Measurements from ENCODE around the gene LRRC4B. TPM values are rescaled to one million over a fixed set of nuclear protein-coding genes. Genes with fewer than 3 reads are reported as not detected.

Gene LRRC4B
- total RNA-seq, 1 experiment from 2014 or later = not detected

- POLR2A ChIA-PET = no interaction called here
- no peak for TF ChIP-seq CTCF (IDR thresholded peaks at IDR 0.05; ENCODE audit: unreplicated experiment)
- DNase-seq (ENCODE audit: unreplicated experiment) = no peak
- peaks cover 46% of the 10 kb centered on the region for H3K27me3 Mint-ChIP-seq (ENCODE audit: insufficient read depth, unreplicated experiment)
- no peaks in the 10 kb centered on the region for H3K9me3 Mint-ChIP-seq (ENCODE audit: unreplicated experiment)
- H3K4me3 Mint-ChIP-seq (ENCODE audit: unreplicated experiment) = no peak overlapping the region
- H3K36me3 Mint-ChIP-seq (ENCODE audit: insufficient read depth, unreplicated experiment) = no peaks in the 10 kb centered on the region
- no peak overlapping the region for H3K27ac Mint-ChIP-seq (ENCODE audit: low read depth, unreplicated experiment)
- no TSS peak for BruUV-seq (replicated peaks)
- intact Hi-C loops (cut with micrococcal nuclease) = no loop called here
- H3K4me1 Mint-ChIP-seq (ENCODE audit: insufficient read depth, unreplicated experiment) = no peaks in the 10 kb centered on the region
- CTCF ChIA-PET = no interaction called here
Measured at GRCh38 chr19:50562329-50562728, 5.9 kb downstream of the LRRC4B start.

GRCh38 chr19:50559636-50560035 is 8.6 kb downstream of the LRRC4B start:
- no peak overlapping the region for H3K4me3 Mint-ChIP-seq (ENCODE audit: unreplicated experiment)
- peaks cover 42% of the 10 kb centered on the region for H3K27me3 Mint-ChIP-seq (ENCODE audit: insufficient read depth, unreplicated experiment)
- intact Hi-C loops (cut with micrococcal nuclease) = loop anchor here (5.0 kb wide), 1 partner anchor 192 kb away; the partner anchor contains the start of gene NAPSA

GRCh38 chr19:50558449-50558848 is 9.8 kb downstream of the LRRC4B start:
- intact Hi-C loops (cut with micrococcal nuclease) = loop anchor here (5.0 kb wide), 1 partner anchor 191 kb away; the partner anchor contains the start of gene NAPSA
- TF ChIP-seq CTCF (IDR thresholded peaks at IDR 0.05; ENCODE audit: unreplicated experiment) = no peak
- DNase-seq (ENCODE audit: unreplicated experiment) = no peak
- H3K9me3 Mint-ChIP-seq (ENCODE audit: unreplicated experiment) = no peaks in the 10 kb centered on the region
- no peak overlapping the region for H3K27ac Mint-ChIP-seq (ENCODE audit: low read depth, unreplicated experiment)
- H3K36me3 Mint-ChIP-seq (ENCODE audit: insufficient read depth, unreplicated experiment) = no peaks in the 10 kb centered on the region
- ChIA-PET POLR2A (no interaction called here), CTCF (interaction anchor here (0.6 to 1.5 kb wide), 3 partner anchors 21 to 634 kb away, joined by 3 to 4 read pairs (median 3); no protein-coding TSS in a partner anchor)
- H3K27me3 Mint-ChIP-seq (ENCODE audit: insufficient read depth, unreplicated experiment) = peaks cover 42% of the 10 kb centered on the region
- H3K4me1 Mint-ChIP-seq (ENCODE audit: insufficient read depth, unreplicated experiment) = peaks cover 6% of the 10 kb centered on the region
- H3K4me3 Mint-ChIP-seq (ENCODE audit: unreplicated experiment) = no peak overlapping the region
- no TSS peak for BruUV-seq (replicated peaks)

More at GRCh38 chr19:50559636-50560035, 8.6 kb downstream of the LRRC4B start:
- Mint-ChIP-seq H3K4me1 (ENCODE audit: insufficient read depth, unreplicated experiment) (peaks cover 6% of the 10 kb centered on the region), H3K9me3 (ENCODE audit: unreplicated experiment) (no peaks in the 10 kb centered on the region), H3K36me3 (ENCODE audit: insufficient read depth, unreplicated experiment) (no peaks in the 10 kb centered on the region), H3K27ac (ENCODE audit: low read depth, unreplicated experiment) (no peak overlapping the region)
- ChIA-PET CTCF (interaction anchor here (0.6 to 1.3 kb wide), 2 partner anchors 23 to 193 kb away, joined by 3 read pairs; no protein-coding TSS in a partner anchor), POLR2A (no interaction called here)
- BruUV-seq (replicated peaks) = no TSS peak
- no peak for DNase-seq (ENCODE audit: unreplicated experiment)
- no peak for TF ChIP-seq CTCF (IDR thresholded peaks at IDR 0.05; ENCODE audit: unreplicated experiment)

GRCh38 chr19:50558039-50558438 is 10.2 kb downstream of the LRRC4B start:
- no TSS peak for BruUV-seq (replicated peaks)
- no peak for TF ChIP-seq CTCF (IDR thresholded peaks at IDR 0.05; ENCODE audit: unreplicated experiment)
- no peak overlapping the region for H3K4me3 Mint-ChIP-seq (ENCODE audit: unreplicated experiment)
- ChIA-PET POLR2A (no interaction called here), CTCF (interaction anchor here (0.6 to 1.5 kb wide), 3 partner anchors 21 to 634 kb away, joined by 3 to 4 read pairs (median 3); no protein-coding TSS in a partner anchor)
- intact Hi-C loops (cut with micrococcal nuclease) = loop anchor here (5.0 kb wide), 1 partner anchor 191 kb away; the partner anchor contains the start of gene NAPSA
- no peak overlapping the region for H3K27ac Mint-ChIP-seq (ENCODE audit: low read depth, unreplicated experiment)
- H3K4me1 Mint-ChIP-seq (ENCODE audit: insufficient read depth, unreplicated experiment) = peaks cover 6% of the 10 kb centered on the region
- no peaks in the 10 kb centered on the region for H3K36me3 Mint-ChIP-seq (ENCODE audit: insufficient read depth, unreplicated experiment)
- no peaks in the 10 kb centered on the region for H3K9me3 Mint-ChIP-seq (ENCODE audit: unreplicated experiment)
- no peak for DNase-seq (ENCODE audit: unreplicated experiment)
- H3K27me3 Mint-ChIP-seq (ENCODE audit: insufficient read depth, unreplicated experiment) = peaks cover 42% of the 10 kb centered on the region
